GM18873 (cell line): ENCODE measurements around the gene LARP4B.
"Not testable (repeated sequence)": the region's sequence is repeated elsewhere in the genome, so short reads cannot be mapped to it uniquely, and the experiment has no call there.

ENCODE experiments used
- ATAC-seq: cut with Tn5 transposase; IDR thresholded peaks from one replicate; pipeline ENCODE4 v1.9.1; 2021; ENCODE audit warnings: mild to moderate bottlenecking, moderate library complexity, moderate number of reproducible peaks; ENCODE audit not compliant: unreplicated experiment, low FRiP score

The LARP4B gene

GRCh38 chr10:958856-959255, 27.4 kb upstream of the LARP4B start:
- no peak for ATAC-seq

DNA sequence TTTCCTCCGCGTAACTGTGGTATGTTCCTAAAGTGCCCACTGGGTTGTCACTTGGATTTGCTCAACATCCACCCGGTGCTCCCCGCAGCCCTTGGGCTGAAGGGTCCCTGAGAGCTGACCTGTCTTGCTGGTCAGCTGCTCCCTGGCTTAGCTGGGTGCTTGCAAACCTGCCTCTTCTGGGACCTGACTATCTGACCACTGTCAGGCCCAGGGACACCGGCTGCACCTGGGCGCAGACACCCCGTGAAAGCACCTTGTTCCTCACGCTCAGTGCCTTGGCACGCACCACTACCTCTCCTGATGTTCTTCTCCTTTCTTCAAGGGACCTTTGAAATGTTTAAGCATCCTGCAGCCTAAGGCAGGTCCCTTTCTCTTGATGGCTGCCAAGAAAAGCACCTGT, 26.6 kb upstream of the LARP4B start:
- no peak for ATAC-seq

GRCh38 chr10:955820-956217, 24.3 kb upstream of the LARP4B start:
- no peak for ATAC-seq

DNA sequence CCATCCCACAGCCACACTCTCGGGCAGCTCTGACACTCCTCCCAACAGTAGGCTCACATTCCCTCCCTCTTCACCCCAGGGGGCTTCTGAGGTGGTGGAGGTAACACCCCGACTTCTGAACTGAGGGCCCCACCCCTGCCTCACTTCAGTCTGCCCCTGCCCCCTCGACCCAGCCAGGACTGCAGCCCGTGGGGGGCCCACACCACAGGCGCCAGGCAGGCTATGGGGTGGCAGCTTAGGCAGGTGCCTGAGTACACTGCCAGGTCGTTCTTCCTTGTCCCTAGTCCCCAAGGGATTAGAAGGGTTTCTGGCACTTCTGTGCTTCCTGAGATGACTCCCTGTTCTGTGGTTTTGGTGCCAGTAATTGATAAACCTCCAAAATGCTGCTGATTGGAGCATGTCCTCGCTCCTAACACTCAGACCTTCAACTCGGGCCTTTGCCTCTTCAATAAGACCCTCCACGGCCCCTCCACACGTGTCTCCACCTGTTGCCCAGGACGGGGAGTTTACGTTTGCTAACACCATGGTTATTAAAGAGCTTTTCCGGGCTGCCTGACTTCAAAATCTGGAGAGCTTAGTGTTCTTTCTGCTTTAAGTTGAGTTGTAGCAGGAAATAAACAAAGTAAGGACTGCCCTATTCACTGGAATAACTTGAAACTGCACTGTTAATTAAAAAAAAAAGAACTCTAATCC, 23.8 kb upstream of the LARP4B start:
- ATAC-seq, result no peak

- no peak for ATAC-seq
These were observed 22.9 kb upstream of the LARP4B start for GRCh38 chr10:954396-954795.

GRCh38 chr10:953836-954235, 22.3 kb upstream of the LARP4B start:
- ATAC-seq, result no peak

GRCh38 chr10:949446-949845, 17.9 kb upstream of the LARP4B start:
- no peak for ATAC-seq

- no peak for ATAC-seq
These were observed 16.8 kb upstream of the LARP4B start for GRCh38 chr10:948347-948746.

- ATAC-seq, result no peak
These were observed 16.4 kb upstream of the LARP4B start for GRCh38 chr10:947881-948280.

DNA sequence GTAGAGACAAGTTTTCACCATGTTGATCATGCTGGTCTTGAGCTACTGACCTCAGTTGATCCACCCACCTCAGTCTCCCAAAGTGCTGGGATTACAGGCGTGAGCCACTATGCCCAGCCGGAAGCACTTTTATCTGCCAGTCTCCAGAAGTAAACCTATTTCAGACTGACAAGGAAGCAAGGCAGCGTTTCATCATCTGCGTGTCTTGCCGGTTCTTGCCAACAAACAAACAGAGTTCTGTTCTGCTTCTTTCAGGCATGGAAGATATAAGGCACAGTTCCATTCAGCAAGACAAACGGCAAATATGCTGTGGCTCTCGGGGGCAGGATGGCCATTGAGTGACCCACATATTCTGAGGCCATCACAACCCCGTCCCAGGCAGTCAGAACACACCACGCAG, 15.5 kb upstream of the LARP4B start:
- ATAC-seq, result no peak

- no peak for ATAC-seq
These were observed 14.3 kb upstream of the LARP4B start for GRCh38 chr10:945778-946177.

DNA sequence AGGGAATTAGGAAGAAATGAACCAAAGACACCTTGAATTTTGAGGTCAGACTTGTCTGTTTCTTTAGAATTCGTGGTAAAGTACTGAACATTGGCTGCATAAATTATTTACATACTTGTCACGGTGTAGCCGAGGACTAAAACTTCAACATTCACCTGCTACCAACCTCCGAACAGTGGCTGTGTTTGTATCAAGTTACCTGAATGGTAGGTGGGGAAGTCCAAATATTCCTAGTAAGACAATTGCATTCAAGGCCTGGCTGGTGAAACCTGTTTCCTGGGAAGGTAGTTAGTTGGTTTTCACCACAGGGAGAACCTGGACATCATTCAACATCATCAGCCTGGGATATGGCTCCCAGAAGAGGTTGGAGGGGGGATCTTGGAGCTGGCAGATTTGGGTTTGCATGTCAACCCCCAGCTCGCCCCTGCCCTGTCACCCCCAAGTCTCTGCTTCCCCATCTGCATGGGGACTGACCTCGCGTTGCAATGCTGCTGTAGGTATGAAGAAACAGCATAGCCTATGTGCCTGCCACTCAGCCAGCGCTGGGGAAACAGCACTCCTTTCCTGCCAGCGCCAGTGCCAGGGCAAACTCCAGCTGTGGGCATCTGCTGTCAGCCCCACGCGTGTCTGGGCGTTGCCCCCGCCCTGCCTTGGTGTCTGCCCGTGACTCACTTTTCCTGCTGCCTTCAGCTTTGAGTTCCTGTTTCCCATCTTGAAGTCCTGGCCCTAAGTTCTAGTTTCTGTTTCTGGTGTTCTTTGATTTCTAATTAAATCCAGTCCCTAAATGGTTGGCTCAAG, 12.7 kb upstream of the LARP4B start:
- ATAC-seq, result no peak

- ATAC-seq, result no peak
These were observed 12.0 kb upstream of the LARP4B start for GRCh38 chr10:943334-944033.

GRCh38 chr10:938941-939678, 7.6 kb upstream of the LARP4B start:
- ATAC-seq, result no peak

GRCh38 chr10:934746-935406, 3.4 kb upstream of the LARP4B start:
- no peak for ATAC-seq

DNA sequence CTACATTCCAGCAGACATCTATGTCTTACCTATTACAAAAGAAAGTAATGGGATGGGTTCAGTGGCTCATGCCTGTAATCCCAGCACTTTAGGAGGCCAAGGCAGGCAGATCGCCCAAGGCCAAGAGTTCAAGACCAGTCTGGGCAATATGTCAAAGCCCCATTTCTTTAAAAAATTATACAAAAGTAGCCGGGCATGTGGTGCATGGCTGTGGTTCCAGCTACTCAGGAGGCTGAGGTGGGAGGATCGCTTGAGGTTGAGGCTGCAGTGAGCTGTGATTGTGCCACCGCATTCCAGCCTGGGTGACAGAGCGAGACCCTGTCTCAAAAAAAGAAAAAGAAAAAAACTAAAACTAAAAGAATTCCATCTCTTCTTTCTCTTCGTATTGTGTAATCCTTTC, 2.7 kb upstream of the LARP4B start:
- ATAC-seq, result not testable (repeated sequence)

DNA sequence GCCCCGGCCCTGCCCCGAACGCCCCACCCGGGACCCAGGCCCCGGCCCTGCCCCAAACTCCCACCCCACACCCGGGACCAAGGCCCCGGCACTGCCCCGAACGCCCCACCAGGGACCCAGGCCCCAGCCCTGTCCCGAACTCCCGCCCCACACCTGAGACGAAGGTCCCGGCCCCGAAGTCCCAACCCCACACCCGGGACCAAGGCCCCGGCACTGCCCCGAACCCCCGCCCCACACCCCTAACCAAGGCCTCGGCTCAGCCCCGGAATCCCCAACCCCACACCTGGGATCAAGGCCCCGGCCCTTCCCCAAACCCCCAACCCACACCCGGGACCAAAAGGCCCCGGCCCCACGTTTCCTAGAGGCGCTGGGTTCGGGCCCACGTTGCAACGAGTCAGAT, 1.1 kb upstream of the LARP4B start:
- no peak for ATAC-seq

DNA sequence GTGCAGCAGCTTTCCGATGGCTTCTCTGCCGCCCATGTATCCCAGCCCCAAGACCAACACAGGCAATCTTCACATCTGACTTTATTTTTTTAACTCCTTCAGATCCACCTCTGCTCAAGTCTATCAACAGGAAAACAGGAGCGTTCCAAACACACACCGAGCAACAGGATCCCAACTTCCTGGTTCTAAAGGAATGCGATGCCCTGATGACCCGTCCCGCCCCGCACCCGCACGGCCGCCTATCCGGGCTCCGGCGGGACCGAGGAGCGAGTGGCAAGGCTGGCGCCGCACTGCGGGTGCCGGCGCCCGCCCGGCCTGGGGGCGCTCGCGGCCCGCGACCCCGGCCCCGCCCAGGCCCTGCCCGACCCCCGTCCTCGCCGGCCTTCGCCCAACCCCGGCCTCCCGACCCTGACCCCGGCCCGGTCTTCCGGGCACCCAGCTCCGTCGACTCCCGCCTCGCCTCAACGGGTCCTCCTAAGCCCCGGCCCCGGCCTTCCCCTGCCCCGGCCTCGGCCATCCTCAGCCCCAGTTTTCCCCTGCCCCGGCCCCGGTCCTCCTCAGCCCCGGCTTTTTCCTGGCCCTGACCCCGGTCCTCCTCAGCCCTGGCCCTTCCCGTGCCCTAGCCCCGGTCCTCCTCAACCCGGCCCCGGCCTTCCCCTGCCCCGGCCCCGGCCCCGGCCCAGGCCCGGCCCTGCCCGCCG, 730 bp downstream of the LARP4B start:
- ATAC-seq, result no peak

GRCh38 chr10:929960-930624, 1.4 kb downstream of the LARP4B start:
- ATAC-seq, result peak; percentile 35
